T-helper 22 cell (primary cell): Measurements from ENCODE around the gene RASIP1.
"Not testable (repeated sequence)": the region's sequence is repeated elsewhere in the genome, so short reads cannot be mapped to it uniquely, and the experiment has no call there.

Experiments used
- DNase-seq: peaks from one replicate; pipeline ENCODE4 v3.0.0-alpha.2; 2020; ENCODE audit warnings: low read depth

Gene RASIP1, protein sequence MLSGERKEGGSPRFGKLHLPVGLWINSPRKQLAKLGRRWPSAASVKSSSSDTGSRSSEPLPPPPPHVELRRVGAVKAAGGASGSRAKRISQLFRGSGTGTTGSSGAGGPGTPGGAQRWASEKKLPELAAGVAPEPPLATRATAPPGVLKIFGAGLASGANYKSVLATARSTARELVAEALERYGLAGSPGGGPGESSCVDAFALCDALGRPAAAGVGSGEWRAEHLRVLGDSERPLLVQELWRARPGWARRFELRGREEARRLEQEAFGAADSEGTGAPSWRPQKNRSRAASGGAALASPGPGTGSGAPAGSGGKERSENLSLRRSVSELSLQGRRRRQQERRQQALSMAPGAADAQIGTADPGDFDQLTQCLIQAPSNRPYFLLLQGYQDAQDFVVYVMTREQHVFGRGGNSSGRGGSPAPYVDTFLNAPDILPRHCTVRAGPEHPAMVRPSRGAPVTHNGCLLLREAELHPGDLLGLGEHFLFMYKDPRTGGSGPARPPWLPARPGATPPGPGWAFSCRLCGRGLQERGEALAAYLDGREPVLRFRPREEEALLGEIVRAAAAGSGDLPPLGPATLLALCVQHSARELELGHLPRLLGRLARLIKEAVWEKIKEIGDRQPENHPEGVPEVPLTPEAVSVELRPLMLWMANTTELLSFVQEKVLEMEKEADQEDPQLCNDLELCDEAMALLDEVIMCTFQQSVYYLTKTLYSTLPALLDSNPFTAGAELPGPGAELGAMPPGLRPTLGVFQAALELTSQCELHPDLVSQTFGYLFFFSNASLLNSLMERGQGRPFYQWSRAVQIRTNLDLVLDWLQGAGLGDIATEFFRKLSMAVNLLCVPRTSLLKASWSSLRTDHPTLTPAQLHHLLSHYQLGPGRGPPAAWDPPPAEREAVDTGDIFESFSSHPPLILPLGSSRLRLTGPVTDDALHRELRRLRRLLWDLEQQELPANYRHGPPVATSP

GRCh38 chr19:48740164-48740972 is at the start of gene RASIP1:
TSS of gene RASIP1 (minus strand) at chr19:48740610. CDS start at chr19:48740282, 328 bp downstream.
- no peak for DNase-seq

DNA sequence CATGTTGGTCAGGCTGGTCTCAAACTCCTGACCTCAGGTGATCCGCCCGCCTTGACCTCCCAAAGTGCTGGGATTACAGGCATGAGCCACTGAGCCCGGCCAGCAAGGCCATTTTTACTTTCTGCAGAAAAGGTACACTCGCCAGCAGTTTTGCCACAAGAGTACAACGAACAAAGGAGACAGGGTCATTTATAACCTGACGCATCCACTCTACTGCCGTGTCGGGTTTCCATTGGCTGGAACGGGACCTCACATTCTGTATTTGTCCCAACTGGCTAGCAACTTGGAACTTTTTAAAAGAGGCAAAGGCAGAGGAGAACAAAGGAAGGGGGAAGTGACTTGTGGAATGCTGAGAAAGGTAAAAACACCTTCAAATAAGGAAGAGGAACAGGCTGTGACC is 46.9 kb upstream of the RASIP1 start:
- not testable (repeated sequence) for DNase-seq

DNA sequence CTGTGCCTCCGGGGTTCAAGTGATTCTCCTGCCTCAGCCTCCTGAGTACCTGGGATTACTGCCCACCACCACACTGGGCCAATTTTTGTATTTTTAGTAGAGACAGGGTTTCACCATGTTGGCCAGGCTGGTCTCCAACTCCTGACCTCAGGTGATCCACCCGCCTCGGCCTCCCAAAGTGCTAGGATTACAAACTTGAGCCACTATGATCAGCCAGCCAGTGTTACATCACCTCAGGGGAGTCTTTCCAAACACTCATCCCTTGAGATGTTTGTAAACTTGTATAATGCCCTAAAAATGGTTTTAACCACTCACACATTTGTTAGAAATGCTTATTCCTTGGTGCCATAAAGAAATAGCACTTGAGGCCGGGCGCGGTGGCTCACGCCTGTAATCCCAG is 46.0 kb upstream of the RASIP1 start:
- DNase-seq: not testable (repeated sequence)

DNA sequence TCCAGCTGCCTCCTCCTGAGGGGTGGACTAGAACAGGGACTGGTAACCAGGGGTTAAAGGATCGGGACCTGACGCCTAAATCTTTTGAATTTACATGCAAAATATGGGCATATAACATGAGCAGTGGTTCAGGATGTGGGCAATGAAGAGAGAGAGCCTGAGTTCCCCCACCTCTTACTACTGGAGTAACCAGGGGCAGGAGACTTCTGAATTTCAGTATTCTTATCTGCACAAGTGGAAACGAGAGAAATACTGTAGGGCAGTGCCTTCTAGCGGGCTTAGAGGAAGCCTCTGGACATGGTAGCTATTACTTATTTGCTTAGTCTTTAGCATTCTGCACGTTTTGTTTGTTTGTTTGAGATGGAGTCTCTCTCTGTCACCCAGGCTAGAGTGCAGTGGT is 44.1 kb upstream of the RASIP1 start:
- DNase-seq: no peak

DNA sequence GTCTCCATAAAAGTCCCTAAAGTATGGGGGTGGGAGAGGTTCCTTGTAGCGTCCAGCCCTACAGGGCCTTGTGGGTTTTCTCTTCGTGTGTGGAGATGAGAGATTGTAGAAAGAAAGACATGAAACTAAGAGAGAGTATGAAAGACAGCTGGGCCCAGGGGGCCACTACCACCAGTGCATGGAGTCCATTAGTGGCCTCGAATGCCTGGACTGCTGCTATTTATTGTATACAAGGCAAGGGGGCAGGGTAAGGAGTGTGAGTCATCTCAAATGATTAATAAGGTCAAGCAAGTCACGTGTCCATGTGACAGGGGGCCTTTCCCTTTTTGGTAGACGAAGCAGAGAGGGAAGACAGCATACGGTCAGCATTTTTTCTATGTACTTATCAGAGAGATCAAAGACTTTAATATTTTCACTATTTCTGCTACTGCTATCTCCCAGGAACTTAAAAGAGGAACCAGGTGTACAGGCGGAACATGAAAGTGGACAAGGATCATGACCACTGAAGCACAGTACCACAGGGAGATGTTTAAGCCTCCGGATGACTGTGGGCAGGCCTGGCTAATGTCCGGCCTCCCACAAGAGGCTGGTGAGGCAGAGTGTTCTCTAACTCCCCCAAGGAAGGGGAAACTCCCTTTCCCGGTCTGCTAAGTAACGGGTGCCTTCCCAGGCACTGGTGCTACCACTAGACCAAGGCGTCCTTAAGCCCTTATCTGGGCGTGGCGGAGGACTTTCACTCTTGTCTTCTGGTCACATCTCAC is 40.4 kb upstream of the RASIP1 start:
- DNase-seq: no peak

GRCh38 chr19:48779636-48780035 is 39.2 kb upstream of the RASIP1 start:
- no peak for DNase-seq

- no peak for DNase-seq
Measured at GRCh38 chr19:48777720-48778119, 37.3 kb upstream of the RASIP1 start.

GRCh38 chr19:48777139-48777538 is 36.7 kb upstream of the RASIP1 start:
- no peak for DNase-seq

- DNase-seq: no peak
Measured at GRCh38 chr19:48772503-48772953, 32.1 kb upstream of the RASIP1 start.

DNA sequence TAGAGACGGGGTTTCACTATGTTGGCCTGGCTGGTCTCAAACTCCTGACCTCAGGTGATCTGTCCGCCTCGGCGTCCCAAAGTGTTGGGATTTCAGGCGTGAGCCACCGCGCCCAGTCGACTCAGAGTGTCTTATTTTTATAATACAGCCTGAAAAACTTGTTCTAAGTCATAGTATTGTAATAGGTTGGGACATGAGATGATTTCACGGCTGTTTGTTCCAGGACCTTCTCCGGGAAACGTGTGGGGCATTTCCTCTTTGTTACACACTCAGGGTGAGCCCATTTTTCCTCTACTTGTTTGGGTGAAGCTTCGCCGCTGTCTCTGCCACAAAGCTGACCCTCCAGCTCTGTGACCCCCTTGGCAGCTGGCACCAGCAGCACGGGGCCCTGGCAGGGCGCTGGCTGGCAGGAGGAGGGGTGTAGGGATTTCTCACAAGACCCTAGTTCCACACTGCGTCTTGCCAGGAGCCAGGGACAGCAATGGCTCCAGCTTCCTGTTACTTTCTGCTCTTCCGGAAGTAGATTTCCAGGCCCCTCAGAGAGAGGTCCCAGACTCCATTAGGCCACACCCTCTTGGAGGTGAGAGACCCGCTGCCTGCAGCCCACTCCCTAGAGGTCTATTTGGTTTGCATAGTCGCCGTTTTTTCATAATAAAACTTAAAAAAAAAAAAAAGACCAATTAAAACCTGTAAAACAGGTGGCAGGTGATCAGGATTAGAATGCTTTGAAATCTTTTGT is 30.5 kb upstream of the RASIP1 start:
- no peak for DNase-seq

- DNase-seq: no peak
Measured at GRCh38 chr19:48770266-48770665, 29.9 kb upstream of the RASIP1 start.

GRCh38 chr19:48768994-48769713 is 28.7 kb upstream of the RASIP1 start:
- DNase-seq: no peak

GRCh38 chr19:48768171-48768753 is 27.9 kb upstream of the RASIP1 start:
- not testable (repeated sequence) for DNase-seq

DNA sequence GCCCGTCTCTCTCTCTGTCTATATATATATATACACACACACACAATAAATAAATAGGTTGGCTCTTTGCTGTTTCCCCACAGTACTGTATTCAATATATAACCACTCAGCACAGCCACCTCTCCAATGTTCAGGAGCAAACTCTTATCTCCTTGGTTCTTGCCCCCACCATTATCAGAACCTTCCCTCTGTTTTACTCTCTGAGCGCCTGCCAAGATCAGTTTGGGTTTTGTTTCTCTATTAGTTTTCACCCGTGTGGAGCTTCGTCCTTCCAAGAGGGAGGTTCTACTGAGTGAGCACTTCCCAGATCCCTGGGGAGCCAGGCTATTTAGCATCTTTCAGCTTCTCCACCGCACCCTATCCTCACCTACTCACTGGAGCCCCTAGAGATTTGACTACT is 25.4 kb upstream of the RASIP1 start:
- DNase-seq: not testable (repeated sequence)

GRCh38 chr19:48760504-48761205 is 20.2 kb upstream of the RASIP1 start:
- DNase-seq: no peak

DNA sequence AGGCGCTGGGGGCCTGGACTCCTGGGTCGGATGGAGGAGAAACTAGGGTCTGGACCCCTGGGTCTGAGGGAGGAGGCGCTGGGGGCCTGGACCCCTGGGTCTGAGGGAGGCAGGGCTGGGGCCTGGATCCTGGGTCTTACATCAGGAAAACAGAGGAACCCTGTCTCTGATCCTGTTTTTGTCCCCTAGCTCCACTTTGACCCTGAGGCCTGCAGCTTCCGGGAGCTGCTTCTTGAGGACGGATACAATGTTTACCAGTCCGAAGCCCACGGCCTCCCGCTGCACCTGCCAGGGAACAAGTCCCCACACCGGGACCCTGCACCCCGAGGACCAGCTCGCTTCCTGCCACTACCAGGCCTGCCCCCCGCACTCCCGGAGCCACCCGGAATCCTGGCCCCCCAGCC is 17.3 kb upstream of the RASIP1 start:
- DNase-seq: no peak

DNA sequence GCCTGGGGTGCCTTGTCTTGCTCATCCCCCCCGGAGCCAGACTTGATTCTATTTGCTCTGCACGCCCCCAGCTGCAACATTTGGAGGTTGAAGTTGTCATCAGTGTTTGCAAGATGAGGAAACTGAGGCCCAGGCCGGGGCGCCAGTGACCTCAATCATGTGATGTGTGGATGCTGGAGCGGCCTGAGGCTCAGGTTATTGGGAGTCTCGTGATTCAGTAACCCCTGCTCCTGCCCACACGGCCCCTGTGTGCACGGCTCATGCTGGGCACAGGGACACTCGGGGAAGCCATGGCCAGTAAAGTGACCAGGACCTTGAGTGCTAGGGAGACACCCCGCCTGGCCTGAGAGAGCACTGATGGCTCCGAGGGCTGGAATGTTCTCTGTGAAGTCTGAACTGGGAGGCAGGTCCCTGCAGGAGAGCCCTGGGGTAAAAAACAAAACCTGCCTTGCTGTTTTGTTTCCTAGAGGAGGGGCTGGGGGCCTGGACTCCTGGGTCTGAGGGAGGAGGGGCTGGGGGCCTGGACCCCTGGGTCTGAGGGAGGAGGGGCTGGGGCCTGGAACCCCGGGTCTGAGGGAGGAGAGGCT is 16.8 kb upstream of the RASIP1 start:
- DNase-seq: no peak

- no peak for DNase-seq
Measured at GRCh38 chr19:48756686-48757085, 16.3 kb upstream of the RASIP1 start.
